HuH-7 (cell line): ENCODE results near the gene ZNG1A.
"Not testable (repeated sequence)": the region's sequence is repeated elsewhere in the genome, so short reads cannot be mapped to it uniquely, and the experiment has no call there.

ENCODE experiments used
- DNase-seq: peaks from one replicate; pipeline ENCODE4 v3.0.0; 2011; ENCODE audit warnings: low spot score

The ZNG1A gene

GRCh38 chr9:178970-179383 is at the start of gene ZNG1A:
Gene ZNG1A (minus strand): TSS chr9:179056. CDS start chr9:178969, 87 bp downstream.
- not testable (repeated sequence) for DNase-seq

- no peak for DNase-seq
Measured at GRCh38 chr9:227860-228259, 49.0 kb upstream of the ZNG1A start.

- DNase-seq: no peak
Measured at GRCh38 chr9:224582-225520, 46.0 kb upstream of the ZNG1A start.

- DNase-seq: no peak
Measured at GRCh38 chr9:224026-224425, 45.2 kb upstream of the ZNG1A start.

- DNase-seq: no peak
Measured at GRCh38 chr9:223152-223551, 44.3 kb upstream of the ZNG1A start.

- no peak for DNase-seq
Measured at GRCh38 chr9:221989-222776, 43.3 kb upstream of the ZNG1A start.

GRCh38 chr9:219670-220365 is 41.0 kb upstream of the ZNG1A start:
- DNase-seq: no peak

GRCh38 chr9:219036-219435 is 40.2 kb upstream of the ZNG1A start:
- DNase-seq: not testable (repeated sequence)

GRCh38 chr9:217950-218349 is 39.1 kb upstream of the ZNG1A start:
- DNase-seq: no peak

GRCh38 chr9:216866-217265 is 38.0 kb upstream of the ZNG1A start:
- no peak for DNase-seq

GRCh38 chr9:215631-216155 is 36.8 kb upstream of the ZNG1A start:
- no peak for DNase-seq

- peak; percentile 67 for DNase-seq
Measured at GRCh38 chr9:214648-215493, 36.0 kb upstream of the ZNG1A start, which contains the start of gene DOCK8. Gene DOCK8 (plus strand): TSS chr9:214865. CDS start chr9:214977, 112 bp downstream.

- no peak for DNase-seq
Measured at GRCh38 chr9:214351-214647, 35.4 kb upstream of the ZNG1A start.

GRCh38 chr9:213901-214300 is 35.0 kb upstream of the ZNG1A start:
- DNase-seq: not testable (repeated sequence)

- no peak for DNase-seq
Measured at GRCh38 chr9:212297-212696, 33.4 kb upstream of the ZNG1A start.

- no peak for DNase-seq
Measured at GRCh38 chr9:211557-211956, 32.7 kb upstream of the ZNG1A start.

- no peak for DNase-seq
Measured at GRCh38 chr9:211036-211435, 32.2 kb upstream of the ZNG1A start.

GRCh38 chr9:209143-209758 is 30.4 kb upstream of the ZNG1A start:
- DNase-seq: no peak

- DNase-seq: no peak
Measured at GRCh38 chr9:206481-206880, 27.6 kb upstream of the ZNG1A start.

GRCh38 chr9:199601-200000 is 20.7 kb upstream of the ZNG1A start:
- not testable (repeated sequence) for DNase-seq
